Keratinocyte (primary cell): ENCODE results near the gene YTHDC1.

ENCODE experiments used
- EZH2 ChIP-seq: IDR thresholded peaks from one replicate; pipeline ENCODE4 v1.6.1; 2012; ENCODE audit warnings: inconsistent platforms, mild to moderate bottlenecking, low read length, moderate library complexity
- TF ChIP-seq, protein P1 (sequence below), 3 experiments: IDR thresholded peaks in 1 of 3; conservative IDR thresholded peaks in 1 of 3; optimal IDR thresholded peaks in 1 of 3; 2 replicates in 2 of 3; 3 replicates in 1 of 3; pipeline versions ENCODE3 to v1.5.1; 2011; ENCODE audit warnings: low read length in 3 of 3, mild to moderate bottlenecking in 3 of 3, moderate library complexity in 2 of 3, control low read depth in 1 of 3, inconsistent platforms in 1 of 3; ENCODE audit not compliant: insufficient read depth in 2 of 3; ENCODE audit errors: extremely low read depth in 1 of 3

DNA sequence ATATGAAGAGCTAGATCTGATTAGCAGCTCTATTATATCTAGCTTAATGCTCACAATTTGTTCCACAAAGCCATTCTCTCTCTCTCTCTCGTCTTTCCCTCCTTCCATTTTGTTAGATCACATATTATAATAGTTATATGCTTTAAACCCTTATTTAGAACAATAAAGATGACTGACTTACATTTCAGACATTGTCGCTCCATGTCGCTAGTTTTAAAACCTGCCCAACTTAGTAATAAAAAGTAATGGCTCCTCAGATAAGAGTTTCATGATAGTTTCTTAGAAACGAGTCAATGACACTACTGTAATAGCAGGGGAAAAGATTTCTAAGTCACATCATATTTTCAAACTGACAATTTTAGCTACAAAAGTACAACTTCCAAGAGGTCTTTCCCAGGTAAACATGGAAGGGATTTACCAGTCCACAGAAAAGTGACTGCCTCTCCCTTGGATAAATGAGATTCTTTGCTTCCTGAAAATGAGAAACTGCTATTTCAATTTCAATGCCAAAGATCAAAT lies 38.5 kb upstream of the YTHDC1 start:
- no peak for TF ChIP-seq EZH2
- TF ChIP-seq, protein P1, sequence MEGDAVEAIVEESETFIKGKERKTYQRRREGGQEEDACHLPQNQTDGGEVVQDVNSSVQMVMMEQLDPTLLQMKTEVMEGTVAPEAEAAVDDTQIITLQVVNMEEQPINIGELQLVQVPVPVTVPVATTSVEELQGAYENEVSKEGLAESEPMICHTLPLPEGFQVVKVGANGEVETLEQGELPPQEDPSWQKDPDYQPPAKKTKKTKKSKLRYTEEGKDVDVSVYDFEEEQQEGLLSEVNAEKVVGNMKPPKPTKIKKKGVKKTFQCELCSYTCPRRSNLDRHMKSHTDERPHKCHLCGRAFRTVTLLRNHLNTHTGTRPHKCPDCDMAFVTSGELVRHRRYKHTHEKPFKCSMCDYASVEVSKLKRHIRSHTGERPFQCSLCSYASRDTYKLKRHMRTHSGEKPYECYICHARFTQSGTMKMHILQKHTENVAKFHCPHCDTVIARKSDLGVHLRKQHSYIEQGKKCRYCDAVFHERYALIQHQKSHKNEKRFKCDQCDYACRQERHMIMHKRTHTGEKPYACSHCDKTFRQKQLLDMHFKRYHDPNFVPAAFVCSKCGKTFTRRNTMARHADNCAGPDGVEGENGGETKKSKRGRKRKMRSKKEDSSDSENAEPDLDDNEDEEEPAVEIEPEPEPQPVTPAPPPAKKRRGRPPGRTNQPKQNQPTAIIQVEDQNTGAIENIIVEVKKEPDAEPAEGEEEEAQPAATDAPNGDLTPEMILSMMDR (optimal IDR thresholded peaks at IDR 0.05 in 1 of 3, IDR thresholded peaks at IDR 0.05 in 1 of 3, conservative IDR thresholded peaks at IDR 0.05 in 1 of 3; ENCODE audit: extremely low read depth in 1 of 3, insufficient read depth in 2 of 3, low read length in 3 of 3) = no peak
